CD4-positive, alpha-beta T cell treated with Interleukin-1 beta for 1 hour (primary cell): ENCODE results near the gene CNOT11.

Experiments
- DNase-seq, 2 donors: peaks; one replicate each; pipeline ENCODE4 v3.0.0-alpha.2; 2020 to 2022

The CNOT11 gene

GRCh38 chr2:101282980-101283379 is 30.3 kb downstream of the CNOT11 start:
- no peak for DNase-seq

- no peak for DNase-seq
Observed at GRCh38 chr2:101286684-101287083, 34.0 kb downstream of the CNOT11 start.

GRCh38 chr2:101287303-101287702 is 34.6 kb downstream of the CNOT11 start:
- no peak for DNase-seq

- DNase-seq = no peak
Observed at GRCh38 chr2:101290711-101291110, 38.0 kb downstream of the CNOT11 start.

- no peak for DNase-seq
Observed at GRCh38 chr2:101291973-101292372, 39.3 kb downstream of the CNOT11 start.

GRCh38 chr2:101293544-101293943 is 40.9 kb downstream of the CNOT11 start:
- DNase-seq = no peak

- no peak for DNase-seq
Observed at GRCh38 chr2:101294861-101295260, 42.2 kb downstream of the CNOT11 start.

GRCh38 chr2:101295895-101296294 is 43.2 kb downstream of the CNOT11 start:
- DNase-seq = no peak

GRCh38 chr2:101296371-101296770 is 43.7 kb downstream of the CNOT11 start:
- no peak for DNase-seq

GRCh38 chr2:101297383-101297782 is 44.7 kb downstream of the CNOT11 start:
- DNase-seq = no peak

GRCh38 chr2:101299604-101300003 is 46.9 kb downstream of the CNOT11 start:
- DNase-seq = no peak

GRCh38 chr2:101300164-101300563 is 47.5 kb downstream of the CNOT11 start:
- DNase-seq = no peak

- no peak for DNase-seq
Observed at GRCh38 chr2:101300836-101301235, 48.1 kb downstream of the CNOT11 start.

- no peak for DNase-seq
Observed at GRCh38 chr2:101302016-101302415, 49.3 kb downstream of the CNOT11 start.

GRCh38 chr2:101303688-101304087 is 51.0 kb downstream of the CNOT11 start:
- no peak for DNase-seq

- DNase-seq = no peak
Observed at GRCh38 chr2:101305035-101305434, 52.3 kb downstream of the CNOT11 start.

- DNase-seq = no peak
Observed at GRCh38 chr2:101305492-101306078, 52.9 kb downstream of the CNOT11 start.

GRCh38 chr2:101306410-101306809 is 53.7 kb downstream of the CNOT11 start:
- no peak for DNase-seq

GRCh38 chr2:101307503-101307902 is 54.8 kb downstream of the CNOT11 start:
- DNase-seq = no peak

- no peak for DNase-seq
Observed at GRCh38 chr2:101307950-101308431, 55.3 kb downstream of the CNOT11 start.

- DNase-seq = peak; percentile 92 to 93
Observed at GRCh38 chr2:101308432-101309210, 55.9 kb downstream of the CNOT11 start, which contains the start of gene RNF149. TSS of gene RNF149 (minus strand) at chr2:101308701. CDS start at chr2:101308588, 113 bp downstream.

GRCh38 chr2:101310090-101310833 is 57.6 kb downstream of the CNOT11 start:
- no peak for DNase-seq

- peak in 1 of 2 donors; percentile 49 for DNase-seq
Observed at GRCh38 chr2:101310834-101311695, 58.4 kb downstream of the CNOT11 start.
